Trophoblast cell (in vitro differentiated cells and primary cell): ENCODE results near the gene ZNF48.

Experiments
- DNase-seq, 2 donors: peaks; one replicate each; pipeline ENCODE4 v3.0.0-alpha.2; 2016
- H2AFZ ChIP-seq: 2 replicates; pipeline ENCODE4 v1.6.1; 2013; ENCODE audit warnings: low read length, moderate library complexity, mild to moderate bottlenecking; ENCODE audit not compliant: insufficient read depth, poor library complexity
- H2AK5ac ChIP-seq: 2 replicates; pipeline ENCODE4 v1.6.1; 2013; ENCODE audit warnings: mild to moderate bottlenecking, low read length
- H2BK120ac ChIP-seq: 2 replicates; pipeline ENCODE4 v1.6.1; 2013; ENCODE audit warnings: low read length, mild to moderate bottlenecking, moderate library complexity; ENCODE audit not compliant: insufficient read depth, poor library complexity
- H2BK12ac ChIP-seq: 2 replicates; pipeline ENCODE4 v1.6.1; 2013; ENCODE audit warnings: mild to moderate bottlenecking, low read length, moderate library complexity
- H2BK5ac ChIP-seq: 2 replicates; pipeline ENCODE4 v1.6.1; 2013; ENCODE audit warnings: low read length, low read depth, moderate library complexity, mild to moderate bottlenecking; ENCODE audit not compliant: poor library complexity
- H3K14ac ChIP-seq: 2 replicates; pipeline ENCODE4 v1.6.1; 2013; ENCODE audit warnings: mild to moderate bottlenecking, low read length
- H3K18ac ChIP-seq: 2 replicates; pipeline ENCODE4 v1.6.1; 2013; ENCODE audit warnings: mild to moderate bottlenecking, low read length
- H3K23ac ChIP-seq: 2 replicates; pipeline ENCODE4 v1.6.1; 2013; ENCODE audit warnings: low read length
- H3K27ac ChIP-seq: 2 replicates; pipeline ENCODE4 v1.5.1; 2013; ENCODE audit warnings: low read depth, mild to moderate bottlenecking, inconsistent platforms, low read length, moderate library complexity
- H3K27me3 ChIP-seq: 2 replicates; pipeline ENCODE4 v1.6.1; 2013; ENCODE audit warnings: inconsistent platforms, mild to moderate bottlenecking, low read length, moderate library complexity; ENCODE audit not compliant: insufficient read depth
- H3K36me3 ChIP-seq, 2 experiments: 1 replicate in 1 of 2; 2 replicates in 1 of 2; pipeline ENCODE4 v1.6.1; 2013; ENCODE audit warnings: low read length in 2 of 2, mild to moderate bottlenecking in 2 of 2, moderate library complexity in 1 of 2; ENCODE audit not compliant: insufficient read depth in 2 of 2, control insufficient read depth in 1 of 2
- H3K4ac ChIP-seq: 2 replicates; pipeline ENCODE4 v1.6.1; 2013; ENCODE audit warnings: low read depth, mild to moderate bottlenecking, low read length, moderate library complexity
- H3K4me1 ChIP-seq, 2 experiments: 1 replicate in 1 of 2; 2 replicates in 1 of 2; pipeline ENCODE4 v1.6.1; 2013; ENCODE audit warnings: low read length in 2 of 2, mild to moderate bottlenecking in 2 of 2, moderate library complexity in 1 of 2; ENCODE audit not compliant: insufficient read depth in 2 of 2, control insufficient read depth in 1 of 2
- H3K4me2 ChIP-seq: 2 replicates; pipeline ENCODE4 v1.6.1; 2013; ENCODE audit warnings: inconsistent platforms, mild to moderate bottlenecking, low read length, moderate library complexity
- H3K4me3 ChIP-seq: 2 replicates; pipeline ENCODE4 v1.5.1; 2013; ENCODE audit warnings: mild to moderate bottlenecking, low read depth, low read length, inconsistent platforms
- H3K79me1 ChIP-seq: one replicate; pipeline ENCODE4 v1.6.1; 2013; ENCODE audit warnings: low read length
- H3K79me2 ChIP-seq: 2 replicates; pipeline ENCODE4 v1.6.1; 2013; ENCODE audit warnings: low read length, mild to moderate bottlenecking; ENCODE audit not compliant: control insufficient read depth, insufficient read depth, poor library complexity
- H3K9ac ChIP-seq: 2 replicates; pipeline ENCODE4 v1.6.1; 2013; ENCODE audit warnings: mild to moderate bottlenecking, low read length
- H3K9me3 ChIP-seq: 2 replicates; pipeline ENCODE4 v1.6.1; 2013; ENCODE audit warnings: low read depth, mild to moderate bottlenecking, control low read depth, inconsistent platforms, low read length; ENCODE audit not compliant: insufficient read depth
- H4K12ac ChIP-seq: 2 replicates; pipeline ENCODE4 v1.6.1; 2013; ENCODE audit warnings: low read depth, mild to moderate bottlenecking, low read length, moderate library complexity
- H4K8ac ChIP-seq: 2 replicates; pipeline ENCODE4 v1.6.1; 2013; ENCODE audit warnings: low read depth, mild to moderate bottlenecking, low read length, moderate library complexity
- H4K91ac ChIP-seq: one replicate; pipeline ENCODE4 v1.6.1; 2013; ENCODE audit warnings: low read depth, mild to moderate bottlenecking, low read length, moderate library complexity
- WGBS: extraction: QIAGEN DNeasy Blood & Tissue Kit; methylation state at CpG from one replicate; pipeline ENCODE4 v1.1.7; 2013; ENCODE audit warnings: missing lambda C conversion rate; ENCODE audit not compliant: insufficient read length, insufficient coverage; ENCODE audit errors: extremely low coverage; 5-methylcytosine and 5-hydroxymethylcytosine counted together

Gene ZNF48

GRCh38 chr16:30434852-30435251 lies 39.6 kb downstream of the ZNF48 start:
- Histone ChIP-seq H2BK120ac (no peak overlapping the region), H3K79me1 (no peaks in the 10 kb centered on the region), H3K27me3 (no peaks in the 10 kb centered on the region), H4K12ac (no peak overlapping the region), H3K4me1 (peaks cover 4% of the 10 kb centered on the region in 2 experiments), H3K79me2 (no peaks in the 10 kb centered on the region), H3K14ac (no peak overlapping the region), H3K18ac (no peak overlapping the region), H3K4ac (no peak overlapping the region), H3K27ac (no peak overlapping the region), H4K91ac (no peak overlapping the region), H3K9me3 (no peaks in the 10 kb centered on the region), H4K8ac (no peak overlapping the region), H2BK5ac (no peak overlapping the region), H3K23ac (no peak overlapping the region), H2AK5ac (no peak overlapping the region), H3K4me3 (no peak overlapping the region), H3K4me2 (no peak overlapping the region), H3K36me3 (no peaks in the 10 kb centered on the region), H2BK12ac (no peak overlapping the region), H3K9ac (no peak overlapping the region), H2AFZ (no peak overlapping the region)
- WGBS, result 100% methylated on average over 1 of the region's 4 CpGs
- DNase-seq, result no peak

- H3K4me2 ChIP-seq, result no peak overlapping the region
- no peak overlapping the region for H2BK120ac ChIP-seq
- H3K9ac ChIP-seq, result no peak overlapping the region
- no peak overlapping the region for H4K8ac ChIP-seq
- H2BK5ac ChIP-seq, result no peak overlapping the region
- H3K4ac ChIP-seq, result no peak overlapping the region
- no peaks in the 10 kb centered on the region for H3K79me1 ChIP-seq
- no peak overlapping the region for H2AFZ ChIP-seq
- H3K79me2 ChIP-seq, result no peaks in the 10 kb centered on the region
- H3K9me3 ChIP-seq, result peaks cover 2% of the 10 kb centered on the region
- H2BK12ac ChIP-seq, result no peak overlapping the region
- WGBS, result no CpG with 5 or more reads among the region's 3 CpGs
- H4K91ac ChIP-seq, result no peak overlapping the region
- no peak overlapping the region for H3K14ac ChIP-seq
- no peaks in the 10 kb centered on the region for H3K36me3 ChIP-seq
- no peak overlapping the region for H3K4me3 ChIP-seq
- no peaks in the 10 kb centered on the region for H3K27me3 ChIP-seq
- no peak overlapping the region for H4K12ac ChIP-seq
- H3K23ac ChIP-seq, result no peak overlapping the region
- H3K27ac ChIP-seq, result no peak overlapping the region
- no peak overlapping the region for H3K18ac ChIP-seq
- H2AK5ac ChIP-seq, result no peak overlapping the region
- DNase-seq, result no peak
- no peaks in the 10 kb centered on the region for H3K4me1 ChIP-seq
Measured at GRCh38 chr16:30437511-30438046, 42.4 kb downstream of the ZNF48 start.

DNA sequence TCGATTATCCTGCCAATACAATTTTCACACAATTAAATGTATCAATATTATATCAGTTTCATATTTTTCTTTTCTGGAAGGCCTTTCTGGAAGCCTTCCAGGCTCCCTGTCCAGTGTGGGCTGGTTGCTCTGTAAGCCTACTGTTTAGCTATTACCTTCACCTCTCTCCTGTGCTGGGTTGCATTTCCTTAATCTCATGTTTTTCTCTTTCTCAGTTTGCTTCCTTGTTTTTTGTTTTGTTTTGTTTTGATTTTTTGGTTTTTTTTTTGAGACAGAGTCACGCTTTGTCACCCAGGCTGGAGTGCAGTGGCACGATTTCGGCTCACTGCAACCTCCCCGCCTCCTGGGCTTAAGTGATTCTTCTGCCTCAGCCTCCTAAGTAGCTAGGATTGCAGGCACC lies 43.6 kb downstream of the ZNF48 start:
- no peak overlapping the region for H2BK120ac ChIP-seq
- H3K36me3 ChIP-seq, result no peaks in the 10 kb centered on the region
- no CpG with 5 or more reads among the region's 5 CpGs for WGBS
- no peak overlapping the region for H2BK12ac ChIP-seq
- no peaks in the 10 kb centered on the region for H3K79me2 ChIP-seq
- no peak overlapping the region for H3K9ac ChIP-seq
- peaks cover 2% of the 10 kb centered on the region for H3K9me3 ChIP-seq
- no peak overlapping the region for H2AFZ ChIP-seq
- no peak overlapping the region for H3K4ac ChIP-seq
- no peak overlapping the region for H3K23ac ChIP-seq
- no peaks in the 10 kb centered on the region for H3K27me3 ChIP-seq
- no peak overlapping the region for H3K4me2 ChIP-seq
- H4K12ac ChIP-seq, result no peak overlapping the region
- no peak overlapping the region for H4K91ac ChIP-seq
- H3K27ac ChIP-seq, result no peak overlapping the region
- H2AK5ac ChIP-seq, result no peak overlapping the region
- H3K4me3 ChIP-seq, result no peak overlapping the region
- no peak for DNase-seq
- no peaks in the 10 kb centered on the region for H3K4me1 ChIP-seq
- no peak overlapping the region for H4K8ac ChIP-seq
- H3K14ac ChIP-seq, result no peak overlapping the region
- no peak overlapping the region for H3K18ac ChIP-seq
- no peaks in the 10 kb centered on the region for H3K79me1 ChIP-seq
- H2BK5ac ChIP-seq, result no peak overlapping the region

DNA sequence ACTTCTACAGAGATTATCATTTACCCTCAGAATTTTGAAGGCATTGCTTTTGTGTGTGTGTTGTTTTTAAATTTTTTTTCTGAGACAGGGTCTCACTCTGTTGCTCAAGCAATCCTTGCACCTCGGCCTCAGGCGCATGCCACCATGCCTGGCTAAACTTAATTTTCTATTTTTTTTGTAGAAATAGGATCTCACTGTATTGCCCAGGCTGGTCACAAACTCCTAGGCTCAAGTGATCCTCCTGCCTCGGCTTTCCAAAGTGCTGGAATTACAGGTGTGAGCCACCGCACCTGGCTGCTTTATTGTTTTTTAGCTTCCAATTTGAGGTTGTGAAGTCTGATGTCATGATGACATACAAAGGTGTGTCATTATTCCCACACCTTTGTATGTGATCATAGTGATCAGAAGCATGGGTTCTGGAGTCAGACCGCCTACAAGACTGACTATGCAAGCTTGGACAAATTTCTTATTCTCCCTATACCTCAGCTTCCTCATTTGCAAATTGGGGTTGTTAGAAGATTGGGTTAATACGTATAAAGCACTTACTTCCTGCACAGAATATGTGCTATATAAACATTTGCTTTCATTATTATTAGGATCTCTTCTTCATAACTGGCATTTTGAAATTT lies 44.6 kb downstream of the ZNF48 start:
- Histone ChIP-seq H3K4ac (no peak overlapping the region), H4K91ac (no peak overlapping the region), H3K4me2 (no peak overlapping the region), H3K23ac (no peak overlapping the region), H3K79me1 (no peaks in the 10 kb centered on the region), H2AK5ac (no peak overlapping the region), H3K4me1 (peaks cover 2 to 3% of the 10 kb centered on the region in 2 experiments), H3K27ac (no peak overlapping the region), H4K8ac (no peak overlapping the region), H3K4me3 (no peak overlapping the region), H3K9ac (no peak overlapping the region), H2BK5ac (no peak overlapping the region), H2AFZ (no peak overlapping the region), H3K18ac (no peak overlapping the region), H3K9me3 (peaks cover 3% of the 10 kb centered on the region), H3K14ac (no peak overlapping the region), H2BK12ac (no peak overlapping the region), H4K12ac (no peak overlapping the region), H3K79me2 (peaks cover under 1% of the 10 kb centered on the region), H2BK120ac (no peak overlapping the region), H3K36me3 (no peaks in the 10 kb centered on the region), H3K27me3 (no peaks in the 10 kb centered on the region)
- DNase-seq, result no peak
- WGBS, result no CpG with 5 or more reads among the region's 6 CpGs
